Measurements from ENCODE around the gene OPTC. TPM values are rescaled to one million over a fixed set of nuclear protein-coding genes. Genes with fewer than 3 reads are reported as not detected.
"Not testable (repeated sequence)": the region's sequence is repeated elsewhere in the genome, so short reads cannot be mapped to it uniquely, and the experiment has no call there.

The OPTC gene
- total RNA-seq, 1 donor from 2014 or later = not detected

GRCh38 chr1:203517426-203518110, 23.6 kb downstream of the OPTC start:
- Mint-ChIP-seq H3K4me3 (no peak overlapping the region), H3K27me3 (ENCODE audit: insufficient read depth) (no peaks in the 10 kb centered on the region), H3K4me1 (ENCODE audit: low read depth) (peaks cover 21% of the 10 kb centered on the region), H3K27ac (no peak overlapping the region), H3K9me3 (no peaks in the 10 kb centered on the region), H3K36me3 (ENCODE audit: low read depth) (peaks cover 1% of the 10 kb centered on the region)
- DNase-seq (ENCODE audit: low spot score) = no peak
- intact Hi-C loops (cut with micrococcal nuclease) = no loop called here

- H3K4me3 Mint-ChIP-seq; H3K27ac Mint-ChIP-seq; H3K36me3 Mint-ChIP-seq (ENCODE audit: low read depth); H3K27me3 Mint-ChIP-seq (ENCODE audit: insufficient read depth); DNase-seq (ENCODE audit: low spot score); H3K9me3 Mint-ChIP-seq; intact Hi-C loops (cut with micrococcal nuclease): not testable (repeated sequence)
- H3K4me1 Mint-ChIP-seq (ENCODE audit: low read depth) = peaks cover 15% of the 10 kb centered on the region
Observed at GRCh38 chr1:203518139-203518538, 24.2 kb downstream of the OPTC start.

- intact Hi-C loops (cut with micrococcal nuclease) = no loop called here
Observed at GRCh38 chr1:203518541-203518940, 24.6 kb downstream of the OPTC start.

GRCh38 chr1:203519053-203519840, 25.3 kb downstream of the OPTC start:
- Mint-ChIP-seq H3K9me3 (no peaks in the 10 kb centered on the region), H3K27ac (no peak overlapping the region), H3K4me3 (no peak overlapping the region), H3K27me3 (ENCODE audit: insufficient read depth) (no peaks in the 10 kb centered on the region), H3K4me1 (ENCODE audit: low read depth) (peaks cover 4% of the 10 kb centered on the region), H3K36me3 (ENCODE audit: low read depth) (no peaks in the 10 kb centered on the region)
- intact Hi-C loops (cut with micrococcal nuclease) = no loop called here
- no peak for DNase-seq (ENCODE audit: low spot score)

More at GRCh38 chr1:203518541-203518940, 24.6 kb downstream of the OPTC start:
- no peak overlapping the region for H3K27ac Mint-ChIP-seq
- no peaks in the 10 kb centered on the region for H3K27me3 Mint-ChIP-seq (ENCODE audit: insufficient read depth)
- H3K36me3 Mint-ChIP-seq (ENCODE audit: low read depth) = no peaks in the 10 kb centered on the region
- no peaks in the 10 kb centered on the region for H3K9me3 Mint-ChIP-seq
- DNase-seq (ENCODE audit: low spot score) = no peak
- H3K4me3 Mint-ChIP-seq = no peak overlapping the region
- peaks cover 11% of the 10 kb centered on the region for H3K4me1 Mint-ChIP-seq (ENCODE audit: low read depth)

- Mint-ChIP-seq H3K4me1 (ENCODE audit: low read depth) (no peaks in the 10 kb centered on the region), H3K9me3 (no peaks in the 10 kb centered on the region)
Observed at GRCh38 chr1:203519896-203520295, 25.9 kb downstream of the OPTC start.

GRCh38 chr1:203520315-203520714, 26.4 kb downstream of the OPTC start:
- intact Hi-C loops (cut with micrococcal nuclease) = no loop called here
- no peaks in the 10 kb centered on the region for H3K9me3 Mint-ChIP-seq
- H3K4me3 Mint-ChIP-seq = no peak overlapping the region
- no peak overlapping the region for H3K27ac Mint-ChIP-seq
- DNase-seq (ENCODE audit: low spot score) = no peak
- H3K27me3 Mint-ChIP-seq (ENCODE audit: insufficient read depth) = no peaks in the 10 kb centered on the region
- no peaks in the 10 kb centered on the region for H3K36me3 Mint-ChIP-seq (ENCODE audit: low read depth)
- H3K4me1 Mint-ChIP-seq (ENCODE audit: low read depth) = no peaks in the 10 kb centered on the region

More at GRCh38 chr1:203519896-203520295, 25.9 kb downstream of the OPTC start:
- no peaks in the 10 kb centered on the region for H3K36me3 Mint-ChIP-seq (ENCODE audit: low read depth)
- intact Hi-C loops (cut with micrococcal nuclease) = no loop called here
- no peak for DNase-seq (ENCODE audit: low spot score)
- no peaks in the 10 kb centered on the region for H3K27me3 Mint-ChIP-seq (ENCODE audit: insufficient read depth)
- no peak overlapping the region for H3K27ac Mint-ChIP-seq
- H3K4me3 Mint-ChIP-seq = no peak overlapping the region

GRCh38 chr1:203521074-203521794, 27.3 kb downstream of the OPTC start:
- H3K4me1 Mint-ChIP-seq (ENCODE audit: low read depth) = no peaks in the 10 kb centered on the region
- intact Hi-C loops (cut with micrococcal nuclease) = no loop called here
- DNase-seq (ENCODE audit: low spot score) = no peak
- H3K27me3 Mint-ChIP-seq (ENCODE audit: insufficient read depth) = no peaks in the 10 kb centered on the region
- H3K4me3 Mint-ChIP-seq = no peak overlapping the region
- no peak overlapping the region for H3K27ac Mint-ChIP-seq
- H3K9me3 Mint-ChIP-seq = no peaks in the 10 kb centered on the region
- H3K36me3 Mint-ChIP-seq (ENCODE audit: low read depth) = no peaks in the 10 kb centered on the region

- no peaks in the 10 kb centered on the region for H3K27me3 Mint-ChIP-seq (ENCODE audit: insufficient read depth)
- H3K4me3 Mint-ChIP-seq = no peak overlapping the region
- H3K4me1 Mint-ChIP-seq (ENCODE audit: low read depth) = peaks cover under 1% of the 10 kb centered on the region
- no peaks in the 10 kb centered on the region for H3K9me3 Mint-ChIP-seq
- no peak overlapping the region for H3K27ac Mint-ChIP-seq
- intact Hi-C loops (cut with micrococcal nuclease) = no loop called here
- DNase-seq (ENCODE audit: low spot score) = no peak
- H3K36me3 Mint-ChIP-seq (ENCODE audit: low read depth) = no peaks in the 10 kb centered on the region
Observed at GRCh38 chr1:203521812-203522211, 27.9 kb downstream of the OPTC start.

- Mint-ChIP-seq H3K4me1 (ENCODE audit: low read depth) (peaks cover 4% of the 10 kb centered on the region), H3K27ac (no peak overlapping the region), H3K36me3 (ENCODE audit: low read depth) (no peaks in the 10 kb centered on the region), H3K4me3 (no peak overlapping the region), H3K27me3 (ENCODE audit: insufficient read depth) (no peaks in the 10 kb centered on the region), H3K9me3 (no peaks in the 10 kb centered on the region)
- DNase-seq (ENCODE audit: low spot score) = no peak
- intact Hi-C loops (cut with micrococcal nuclease) = no loop called here
Observed at GRCh38 chr1:203522237-203522636, 28.3 kb downstream of the OPTC start.

GRCh38 chr1:203523667-203524066, 29.7 kb downstream of the OPTC start:
- no peak overlapping the region for H3K4me3 Mint-ChIP-seq
- intact Hi-C loops (cut with micrococcal nuclease) = no loop called here
- DNase-seq (ENCODE audit: low spot score) = no peak
- no peaks in the 10 kb centered on the region for H3K27me3 Mint-ChIP-seq (ENCODE audit: insufficient read depth)
- no peaks in the 10 kb centered on the region for H3K9me3 Mint-ChIP-seq
- peaks cover 4% of the 10 kb centered on the region for H3K4me1 Mint-ChIP-seq (ENCODE audit: low read depth)
- H3K27ac Mint-ChIP-seq = no peak overlapping the region
- H3K36me3 Mint-ChIP-seq (ENCODE audit: low read depth) = no peaks in the 10 kb centered on the region

GRCh38 chr1:203524152-203524551, 30.2 kb downstream of the OPTC start:
- Mint-ChIP-seq H3K27me3 (ENCODE audit: insufficient read depth) (no peaks in the 10 kb centered on the region), H3K36me3 (ENCODE audit: low read depth) (no peaks in the 10 kb centered on the region), H3K9me3 (no peaks in the 10 kb centered on the region), H3K4me1 (ENCODE audit: low read depth) (peaks cover 4% of the 10 kb centered on the region), H3K4me3 (no peak overlapping the region), H3K27ac (no peak overlapping the region)
- intact Hi-C loops (cut with micrococcal nuclease) = no loop called here
- DNase-seq (ENCODE audit: low spot score) = no peak

- intact Hi-C loops (cut with micrococcal nuclease) = no loop called here
- no peak overlapping the region for H3K27ac Mint-ChIP-seq
- H3K27me3 Mint-ChIP-seq (ENCODE audit: insufficient read depth) = no peaks in the 10 kb centered on the region
- H3K4me3 Mint-ChIP-seq = no peak overlapping the region
- H3K9me3 Mint-ChIP-seq = no peaks in the 10 kb centered on the region
- H3K4me1 Mint-ChIP-seq (ENCODE audit: low read depth) = peaks cover 4% of the 10 kb centered on the region
- H3K36me3 Mint-ChIP-seq (ENCODE audit: low read depth) = no peaks in the 10 kb centered on the region
- no peak for DNase-seq (ENCODE audit: low spot score)
Observed at GRCh38 chr1:203524824-203525223, 30.9 kb downstream of the OPTC start.

GRCh38 chr1:203525685-203526084, 31.7 kb downstream of the OPTC start:
- Mint-ChIP-seq H3K4me3 (no peak overlapping the region), H3K27ac (no peak overlapping the region), H3K36me3 (ENCODE audit: low read depth) (no peaks in the 10 kb centered on the region), H3K9me3 (no peaks in the 10 kb centered on the region), H3K4me1 (ENCODE audit: low read depth) (peaks cover 4% of the 10 kb centered on the region), H3K27me3 (ENCODE audit: insufficient read depth) (no peaks in the 10 kb centered on the region)
- intact Hi-C loops (cut with micrococcal nuclease) = no loop called here
- DNase-seq (ENCODE audit: low spot score) = no peak

All from activated T-helper 1 cell treated with anti-CD3 and anti-CD28 coated beads, Interleukin-12 subunit alpha, Interleukin-12 subunit beta, Interleukin-2, Interleukin-4 antibody, amounts not matched to agents 30 ng/mL and 10 ng/mL and 1 ng/mL, durations not matched to agents 14 hours and 24 hours and 36 hours (primary cell).